ENCODE measurements around the gene GPC6.

- TF ChIP-seq CTCF (conservative IDR thresholded peaks at IDR 0.05) (no peak), ZFX (IDR thresholded peaks at IDR 0.05) (no peak)
These were observed 119.2 kb downstream of the GPC6 start for GRCh38 chr13:93345770-93346169.
